ENCODE measurements around the gene KRT86.
"Not testable (repeated sequence)": the region's sequence is repeated elsewhere in the genome, so short reads cannot be mapped to it uniquely, and the experiment has no call there.

KRT86 gene

DNA sequence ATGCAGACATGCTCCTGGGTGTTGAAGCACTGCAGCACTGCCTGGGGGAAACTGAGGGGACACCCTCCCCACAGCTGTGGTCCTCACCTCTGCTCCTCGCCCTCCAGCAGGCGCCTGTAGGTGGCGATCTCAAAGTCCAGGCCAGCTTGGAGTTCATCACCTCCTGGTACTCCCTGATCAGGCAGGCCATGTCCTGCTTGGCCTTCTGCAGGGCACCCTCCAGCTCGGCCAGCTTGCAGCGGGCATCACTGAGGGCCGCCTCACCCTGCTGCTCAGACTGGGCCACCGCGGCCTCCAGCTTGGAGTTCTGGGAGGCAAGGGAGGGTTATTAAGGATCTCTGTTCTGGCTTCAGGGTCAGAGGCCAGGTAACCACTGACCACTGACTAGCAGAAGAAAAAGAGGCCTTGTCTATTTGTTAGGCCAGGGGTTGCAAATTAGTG, 22.2 kb upstream of the KRT86 start:
- not testable (repeated sequence) for ATAC-seq

DNA sequence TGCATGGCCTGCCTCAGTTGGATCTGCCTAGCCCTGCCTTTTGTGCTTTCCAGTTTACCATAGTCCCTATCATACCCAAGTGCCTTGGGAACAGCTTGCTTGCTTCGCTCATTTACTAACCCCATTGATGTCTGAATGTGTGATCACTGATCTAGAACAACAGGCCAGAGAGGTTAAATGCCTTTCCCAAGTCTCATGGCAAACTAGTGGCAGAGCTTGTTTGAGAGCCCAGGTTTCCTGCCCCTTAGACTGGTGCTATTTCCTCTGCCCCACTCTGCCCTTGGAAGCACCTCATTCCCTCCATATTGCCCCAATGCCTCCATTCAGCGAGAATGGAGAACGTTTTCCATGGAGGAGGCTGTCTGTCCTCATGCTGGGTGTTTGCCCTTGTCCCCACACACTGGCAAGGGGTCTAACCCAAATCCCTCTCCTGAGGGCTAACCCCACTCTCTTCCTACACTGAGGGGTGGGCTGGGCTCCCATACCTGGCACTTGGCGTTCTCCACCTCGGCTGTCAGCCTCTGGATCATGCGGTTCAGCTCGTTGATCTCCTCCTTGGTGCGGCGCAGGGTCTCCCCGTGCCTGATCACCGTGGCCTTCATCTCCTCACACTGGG, 21.6 kb upstream of the KRT86 start:
- ATAC-seq = no peak

DNA sequence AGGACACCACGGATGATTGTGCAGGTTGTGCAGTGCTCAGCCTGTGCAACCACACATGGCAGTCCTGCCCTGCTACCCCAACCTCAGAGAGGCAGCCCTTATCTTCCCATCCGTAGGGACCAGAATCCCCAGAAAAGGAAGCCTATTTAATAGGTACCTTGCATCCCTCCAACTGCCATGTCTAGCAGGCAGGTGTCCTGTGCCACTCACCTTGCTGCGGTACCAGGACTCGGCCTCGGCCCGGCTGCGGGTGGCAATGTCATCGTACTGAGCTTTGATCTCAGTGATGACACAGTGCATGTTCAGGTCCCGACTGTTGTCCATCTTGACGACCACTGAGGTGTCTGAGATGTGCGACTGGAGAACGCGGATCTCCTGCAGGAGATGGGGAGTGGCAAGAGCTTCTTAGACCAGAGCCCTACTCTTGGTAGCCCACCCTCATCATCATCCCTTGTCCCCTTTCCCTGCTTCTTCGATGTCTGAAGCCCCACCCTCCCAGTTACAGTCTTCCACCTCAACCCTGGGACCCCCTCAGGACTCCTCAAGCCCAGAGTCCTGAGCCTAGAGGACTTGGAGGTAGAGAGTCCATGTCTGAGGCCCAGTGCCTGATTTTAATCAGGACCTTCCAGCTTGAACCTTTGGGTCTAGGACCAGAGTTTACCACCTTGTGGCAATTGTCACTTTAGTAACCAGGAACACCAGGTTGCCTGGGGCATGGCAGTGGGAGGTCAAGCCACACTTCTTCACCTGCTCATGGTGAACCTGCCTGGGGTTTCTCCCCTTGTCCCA, 20.9 kb upstream of the KRT86 start:
- ATAC-seq = no peak

DNA sequence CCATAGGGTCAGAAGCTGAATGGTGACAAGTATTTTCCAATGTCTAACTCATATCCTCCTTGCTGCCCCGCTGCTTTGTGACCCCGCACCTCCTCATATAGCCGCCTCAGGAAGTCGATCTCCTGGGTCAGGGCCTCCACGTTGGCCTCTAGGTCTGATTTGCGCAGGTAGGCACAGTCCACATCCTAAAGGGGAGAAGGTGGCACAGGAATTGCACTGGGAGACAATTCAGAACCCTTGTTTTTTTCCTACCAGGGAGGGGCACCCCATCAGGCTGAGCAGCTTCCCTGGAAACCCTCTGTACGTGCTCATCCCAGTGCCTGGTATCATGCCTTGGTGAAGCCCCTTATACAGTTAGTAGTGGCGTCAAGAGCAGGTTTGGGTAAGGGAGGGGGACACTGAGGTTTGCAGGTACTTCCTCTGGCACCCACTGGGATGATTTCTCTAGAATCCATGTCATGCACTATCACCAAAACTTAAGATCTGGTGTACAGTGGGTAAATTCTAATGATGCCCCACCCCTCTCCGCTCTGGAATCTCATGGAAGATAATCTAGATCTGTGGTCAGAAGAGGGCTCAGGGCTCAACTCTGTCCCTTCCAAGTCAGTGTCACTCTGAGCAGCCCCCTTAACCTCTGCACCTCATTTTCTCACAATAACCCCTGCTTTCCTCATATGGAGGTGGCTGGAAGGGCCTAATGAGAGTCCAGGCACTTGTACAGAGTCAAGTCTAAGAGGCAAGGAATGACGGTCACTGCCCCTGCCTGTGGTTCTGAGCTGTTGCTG, 20.1 kb upstream of the KRT86 start:
- ATAC-seq = no peak

DNA sequence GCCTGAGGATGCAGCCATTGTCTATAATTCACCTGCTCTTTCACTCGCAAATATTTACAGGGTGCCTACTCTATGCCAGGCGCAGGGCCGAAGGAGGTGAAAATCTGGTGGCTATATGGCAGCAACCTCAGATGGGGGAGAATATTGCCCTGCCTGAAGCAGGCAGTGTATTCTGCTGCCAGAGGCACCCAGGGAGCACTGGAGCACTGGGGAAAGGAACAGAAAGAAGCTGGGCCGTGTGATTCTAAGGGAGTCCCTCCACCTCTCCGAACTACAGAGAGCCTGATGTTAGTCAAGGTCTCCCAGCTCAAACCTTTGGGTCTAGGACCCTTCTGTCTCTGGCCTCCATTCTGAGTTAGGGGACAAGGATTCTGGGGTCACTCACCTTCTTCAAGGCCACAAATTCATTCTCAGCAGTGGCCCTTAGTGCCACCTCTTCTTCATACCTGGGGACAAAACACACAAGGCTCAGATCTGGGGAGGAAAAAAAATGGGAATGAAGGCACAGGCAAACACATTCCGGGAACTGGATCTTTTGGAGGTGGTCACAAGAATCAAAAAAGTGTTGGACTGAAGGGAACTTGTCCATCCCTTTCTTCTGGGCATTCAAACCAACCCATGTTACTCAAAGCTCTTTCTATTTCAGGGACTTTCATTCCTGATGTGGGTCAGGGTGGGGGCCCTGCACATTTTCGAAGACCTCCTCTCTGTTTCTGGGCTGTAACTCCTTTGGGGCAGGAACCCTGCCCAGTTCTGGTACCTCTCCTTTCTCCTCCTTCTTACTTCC, 19.3 kb upstream of the KRT86 start:
- ATAC-seq = no peak

DNA sequence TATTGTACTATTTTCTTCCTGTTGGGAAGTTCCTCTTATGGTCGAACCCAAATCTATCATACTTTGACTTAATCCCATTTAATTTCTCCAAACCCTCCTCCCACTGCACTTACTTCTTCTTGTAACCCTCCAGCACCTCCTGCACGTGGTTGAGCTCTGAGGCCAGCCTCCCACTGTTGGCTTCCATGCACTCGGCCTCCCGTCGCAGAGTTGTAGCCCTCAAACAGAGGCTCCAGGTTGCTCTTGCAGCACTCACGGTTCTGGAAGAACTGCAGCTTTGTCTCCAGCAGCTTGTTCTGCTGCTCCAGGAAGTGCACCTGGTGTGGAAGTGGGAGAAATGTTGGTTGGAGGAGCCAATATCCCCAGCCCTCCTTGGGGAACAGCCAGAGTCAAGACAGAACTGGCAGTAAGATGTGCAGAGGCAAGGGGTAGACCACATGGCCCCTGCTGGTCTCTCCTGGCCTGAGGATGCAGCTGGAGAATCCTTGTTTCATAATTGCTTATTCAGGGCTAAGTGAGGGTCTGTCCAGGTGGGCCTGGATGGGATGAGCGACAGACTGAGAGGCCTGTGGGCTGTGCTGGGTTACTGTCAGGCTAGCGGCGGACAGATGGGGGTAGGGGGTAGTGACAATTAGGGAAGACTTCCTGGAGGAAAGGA, 18.4 kb upstream of the KRT86 start:
- no peak for ATAC-seq

DNA sequence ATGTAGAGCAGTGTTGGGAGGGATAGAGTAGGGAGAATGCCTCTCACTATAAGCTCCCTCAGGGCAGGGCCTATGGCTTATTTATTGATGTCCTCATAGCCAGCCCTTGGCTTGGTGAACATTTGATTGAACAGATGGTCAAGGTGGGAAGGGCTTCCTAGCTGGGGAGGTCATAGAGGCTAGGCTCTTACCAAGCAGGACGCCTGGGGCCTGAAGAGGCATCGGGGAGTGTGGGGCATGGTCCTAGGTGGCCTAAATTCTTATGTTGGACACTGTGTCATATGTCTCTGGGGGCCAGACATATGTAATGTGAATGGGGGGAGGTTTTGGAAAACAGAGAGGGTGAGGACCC, 17.9 kb upstream of the KRT86 start:
- no peak for ATAC-seq

DNA sequence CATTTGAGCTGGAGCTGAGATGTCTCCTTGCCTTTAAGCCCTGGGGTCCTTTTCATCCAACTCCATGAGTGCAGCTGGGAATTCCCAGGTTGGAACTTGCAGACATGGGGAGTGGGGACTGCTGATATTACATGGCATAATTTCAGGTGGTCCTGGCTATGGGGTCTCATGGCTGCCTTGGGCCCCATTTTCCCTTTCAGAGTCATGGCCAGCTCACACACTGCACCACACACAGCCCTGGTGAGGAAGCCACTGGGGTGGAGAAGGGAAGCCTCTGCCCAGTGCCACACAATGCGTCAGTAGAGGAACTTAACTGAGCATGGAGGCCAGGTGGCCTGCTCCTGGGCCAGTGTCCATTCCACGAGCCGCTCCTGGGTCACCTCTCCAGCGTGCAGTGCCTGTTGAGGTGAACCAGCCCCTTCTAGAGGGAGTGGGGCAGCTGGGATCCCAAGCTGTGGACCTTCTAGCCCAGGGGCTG, 17.3 kb upstream of the KRT86 start:
- ATAC-seq = no peak

DNA sequence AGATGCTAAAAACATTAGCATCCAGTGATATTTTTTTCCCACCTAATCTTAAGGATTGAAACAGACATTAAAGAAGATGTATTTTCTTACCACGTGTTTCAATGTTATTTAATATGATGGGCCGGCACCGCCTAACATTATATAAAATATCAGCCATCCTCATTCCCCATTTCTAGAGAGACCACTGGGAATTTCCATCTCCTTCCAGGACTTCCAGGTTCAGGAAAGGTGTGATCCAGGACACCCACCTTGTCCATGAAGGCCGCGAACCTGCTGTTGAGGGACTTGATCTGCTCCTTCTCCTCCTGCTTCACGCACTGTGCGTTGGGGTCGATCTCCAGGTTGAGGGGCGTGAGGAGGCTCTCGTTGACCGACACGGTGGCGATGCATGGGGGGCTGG, 16.5 kb upstream of the KRT86 start:
- ATAC-seq = not testable (repeated sequence)

DNA sequence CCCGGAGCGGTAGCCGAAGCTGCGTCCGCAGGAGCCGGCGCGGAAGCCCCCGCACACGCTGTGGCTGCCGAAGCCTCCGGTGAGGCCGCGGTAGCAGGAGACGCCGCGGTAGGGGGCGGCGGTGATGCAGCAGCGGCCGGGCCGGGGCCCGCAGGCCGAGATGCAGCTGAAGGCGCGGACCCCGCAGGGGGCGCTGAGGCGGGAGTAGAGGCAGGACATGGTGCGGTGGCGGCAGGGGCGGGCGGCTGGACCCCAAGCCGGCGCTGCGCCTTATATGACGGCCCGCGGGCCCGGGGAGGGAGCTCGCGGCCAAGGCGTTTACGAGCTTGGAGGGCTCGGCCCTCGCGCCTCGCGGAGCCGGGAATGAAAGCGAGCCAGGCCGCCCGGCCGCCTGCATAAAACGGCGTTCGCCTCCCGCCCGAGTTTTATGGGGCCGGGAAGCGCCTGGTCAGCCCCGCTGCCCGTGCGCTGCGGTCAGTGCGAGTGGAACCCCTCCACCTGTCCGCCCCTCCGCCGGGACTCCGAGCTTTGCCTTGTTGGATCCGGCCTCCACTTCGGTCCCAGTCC, 16.0 kb upstream of the KRT86 start:
- no peak for ATAC-seq

DNA sequence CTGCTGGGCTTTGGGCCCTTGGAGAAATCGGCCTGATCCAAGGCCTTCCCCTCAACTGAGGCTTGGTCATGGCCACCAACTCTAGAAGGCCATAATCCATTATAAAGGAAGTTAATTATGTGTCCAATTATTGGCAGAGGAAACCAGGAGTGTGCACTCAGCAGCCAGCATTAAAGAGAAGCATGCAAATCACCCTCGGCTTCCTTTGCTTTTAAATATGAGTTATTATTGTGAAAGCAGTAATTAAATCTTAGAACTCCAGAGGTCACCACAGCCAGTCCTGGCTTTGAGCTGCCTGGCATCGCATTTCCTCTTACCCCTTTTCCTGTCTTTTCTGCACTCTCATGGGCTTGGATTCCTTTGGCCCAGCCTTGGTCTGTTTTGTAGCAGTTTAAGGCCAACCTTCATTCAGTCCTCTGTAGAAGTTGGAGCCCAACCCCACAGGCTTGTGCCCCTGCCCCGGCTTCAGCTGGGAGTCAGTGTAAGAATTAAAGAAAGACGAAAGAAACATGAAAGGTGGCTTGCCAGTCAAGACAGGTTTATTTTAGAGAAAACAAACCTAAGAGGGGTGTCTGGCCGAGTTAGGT, 14.7 kb upstream of the KRT86 start:
- ATAC-seq = no peak

DNA sequence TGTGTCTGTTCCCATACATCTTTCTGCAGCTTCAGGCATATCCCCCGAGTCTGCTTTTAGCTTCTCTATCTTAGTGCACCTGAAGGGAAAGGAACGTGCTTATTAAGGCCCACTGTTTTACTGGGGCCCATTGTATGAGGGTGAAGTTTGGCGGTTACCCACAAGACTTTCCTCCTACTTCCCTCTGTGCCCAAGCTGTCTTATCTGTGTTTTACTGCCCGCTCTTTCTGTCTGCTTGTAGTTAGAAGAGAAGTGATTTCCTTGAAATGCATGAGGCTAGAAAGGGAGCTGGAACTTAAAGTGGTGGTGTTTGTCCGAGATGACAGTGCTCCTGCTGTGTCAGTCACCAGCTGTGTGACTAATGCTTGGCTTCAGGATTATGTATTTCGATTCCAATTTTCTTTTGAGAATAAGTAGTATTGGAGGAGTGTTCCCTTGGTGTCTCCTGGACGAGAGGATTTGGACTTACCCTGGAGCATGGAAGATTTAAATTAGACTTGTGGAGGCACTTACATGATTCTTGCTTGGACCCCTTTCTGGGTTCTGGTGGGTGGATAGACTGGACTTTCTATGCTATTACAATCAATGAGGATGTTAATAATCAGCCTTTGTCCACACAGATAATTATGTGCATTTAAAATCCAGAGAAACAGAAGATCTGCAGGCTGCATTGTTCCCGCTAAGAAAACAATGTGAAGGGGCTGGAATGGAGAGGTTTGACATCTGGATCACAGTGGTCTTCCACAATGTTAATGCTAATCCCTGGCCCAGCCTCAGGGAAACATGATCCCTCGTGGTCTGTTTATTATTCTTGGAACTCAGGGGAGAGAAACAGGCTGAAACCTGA, 13.9 kb upstream of the KRT86 start:
- ATAC-seq = no peak

DNA sequence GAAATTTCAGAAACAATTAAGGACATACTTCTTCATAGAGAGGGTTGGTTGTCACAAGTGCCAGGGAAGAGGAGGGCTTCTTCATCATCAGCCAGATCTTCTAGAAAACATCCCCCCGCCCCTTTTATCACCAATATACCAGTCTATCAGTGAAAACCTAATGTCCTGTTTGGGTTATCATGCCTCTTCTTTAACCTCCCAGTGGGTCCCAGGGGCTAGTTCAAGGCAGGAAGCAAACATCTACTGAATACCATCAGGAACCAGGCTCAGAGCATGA, 13.3 kb upstream of the KRT86 start:
- ATAC-seq = no peak

DNA sequence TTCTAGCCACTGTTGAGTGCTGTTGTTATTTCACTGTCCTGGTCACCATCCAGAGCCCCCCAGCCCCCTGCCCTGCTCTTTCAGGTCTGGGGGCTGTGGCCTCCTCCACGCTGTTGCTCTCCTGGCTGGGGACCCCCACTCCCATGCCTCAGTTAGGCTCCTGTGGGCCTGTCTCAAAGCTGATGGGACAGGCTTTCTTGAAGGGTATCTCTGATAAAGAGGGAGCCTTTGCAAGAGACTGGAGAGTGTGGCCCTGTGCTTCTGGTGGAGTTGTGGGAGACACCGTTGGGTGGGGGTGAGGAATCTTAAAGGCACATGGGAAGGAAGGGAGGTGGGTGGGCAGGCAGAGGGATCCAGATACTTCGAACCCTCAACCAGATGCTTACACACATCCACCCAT, 12.2 kb upstream of the KRT86 start:
- no peak for ATAC-seq

DNA sequence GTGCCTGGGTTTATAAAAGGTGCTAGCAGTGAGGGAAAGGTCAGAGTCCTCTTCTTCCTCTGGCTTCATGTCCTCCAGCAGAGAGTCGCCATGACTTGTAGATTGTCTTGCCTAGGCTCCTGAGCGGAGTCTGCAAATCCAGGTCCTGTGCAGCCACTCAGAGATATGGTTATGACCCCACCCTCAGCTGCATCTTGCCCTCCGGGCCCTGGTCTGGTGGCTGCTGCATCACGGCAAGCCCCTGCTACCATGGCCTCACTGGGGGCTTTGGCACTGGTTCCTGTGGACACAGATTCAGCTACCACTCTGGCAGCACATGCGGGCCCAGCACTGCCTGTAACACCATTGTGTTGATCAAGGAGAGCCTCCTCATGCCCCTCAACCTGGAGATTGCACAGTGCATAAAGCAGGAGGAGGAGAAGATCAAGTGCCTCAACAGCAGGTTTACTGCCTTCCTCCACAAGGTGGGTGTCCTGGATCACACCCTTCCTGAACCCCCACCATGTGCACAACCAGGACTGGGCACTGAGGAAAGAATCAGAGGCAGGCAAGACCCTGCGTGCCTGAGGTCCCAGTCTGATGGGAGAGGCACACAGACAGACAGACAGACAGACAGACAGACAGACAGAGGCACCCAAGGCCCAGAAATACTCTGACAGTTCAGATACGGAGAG, 10.5 kb upstream of the KRT86 start:
- ATAC-seq = no peak

DNA sequence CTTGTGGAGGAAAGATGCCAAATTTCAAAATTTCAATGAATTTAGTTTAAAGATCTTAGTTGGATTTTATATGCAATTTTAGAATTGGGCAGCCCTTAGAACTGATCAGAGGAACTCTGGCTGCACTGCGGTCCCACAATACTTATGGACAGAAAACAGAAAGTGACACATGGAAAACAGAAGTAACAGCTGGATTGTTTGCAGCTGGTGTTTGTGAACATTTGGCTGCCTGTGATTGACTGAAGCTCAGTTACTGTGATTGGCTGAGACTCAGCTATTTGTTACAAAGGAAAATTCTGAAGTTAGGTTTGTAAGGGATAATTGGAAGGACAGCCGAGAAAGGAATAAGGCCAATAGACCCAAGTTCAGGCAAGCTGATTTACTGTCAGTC, 10.0 kb upstream of the KRT86 start:
- ATAC-seq = no peak

DNA sequence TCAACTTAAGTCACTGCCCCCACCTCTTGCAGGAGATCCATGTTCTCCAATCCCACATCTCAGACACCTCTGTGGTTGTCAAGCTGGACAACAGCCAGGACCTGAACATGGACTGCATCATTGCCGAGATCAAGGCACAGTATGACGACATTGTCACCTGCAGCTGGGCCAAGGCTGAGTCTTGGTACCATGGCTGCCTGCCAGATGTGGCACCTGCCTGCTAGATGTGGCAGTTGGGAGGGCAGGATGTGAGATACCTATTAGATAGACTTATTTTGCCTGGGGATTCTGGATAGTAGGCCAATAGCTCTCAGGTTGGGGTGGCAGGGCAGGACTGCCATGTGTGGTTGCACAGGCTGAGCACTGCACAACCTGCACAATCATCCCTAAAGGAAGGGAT, 7.9 kb upstream of the KRT86 start:
- no peak for ATAC-seq

DNA sequence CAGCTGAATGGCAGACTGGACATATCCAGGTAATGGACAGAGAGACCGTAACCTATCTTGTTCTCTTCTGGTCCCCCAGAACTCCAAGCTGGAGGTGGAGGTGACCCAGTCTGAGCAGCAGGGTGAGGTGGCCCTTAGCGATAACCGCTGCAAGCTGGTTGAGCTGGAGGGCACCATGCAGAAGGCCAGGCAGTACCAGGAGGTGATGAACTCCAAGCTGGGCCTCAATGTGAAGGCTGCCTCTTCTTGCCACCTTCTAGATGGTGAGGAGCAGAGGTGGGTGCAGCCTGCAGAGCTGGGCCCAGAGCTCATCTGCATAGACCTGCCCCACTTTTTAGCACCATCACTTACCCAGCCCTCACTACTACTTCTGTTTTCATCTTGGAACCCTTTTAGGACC, 7.2 kb upstream of the KRT86 start:
- no peak for ATAC-seq

DNA sequence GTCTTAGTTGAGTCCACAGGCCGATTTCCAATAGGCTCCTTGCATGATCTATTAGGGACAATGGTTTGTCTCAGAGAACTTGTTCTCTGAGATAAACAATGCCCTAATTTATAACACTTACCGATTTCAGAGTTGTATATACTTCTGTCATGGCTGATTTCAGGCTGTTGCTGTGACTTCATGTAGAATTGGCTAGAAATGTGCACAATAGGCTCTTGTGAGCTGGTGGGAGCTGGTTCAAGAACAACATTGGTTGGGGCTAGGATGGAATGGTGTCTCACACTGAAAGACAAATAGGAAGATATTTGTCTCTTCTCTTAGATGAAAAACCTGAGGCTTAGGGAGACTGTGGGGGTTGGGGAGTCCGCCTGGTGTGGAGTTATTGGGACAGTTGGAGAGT, 6.7 kb upstream of the KRT86 start:
- no peak for ATAC-seq

DNA sequence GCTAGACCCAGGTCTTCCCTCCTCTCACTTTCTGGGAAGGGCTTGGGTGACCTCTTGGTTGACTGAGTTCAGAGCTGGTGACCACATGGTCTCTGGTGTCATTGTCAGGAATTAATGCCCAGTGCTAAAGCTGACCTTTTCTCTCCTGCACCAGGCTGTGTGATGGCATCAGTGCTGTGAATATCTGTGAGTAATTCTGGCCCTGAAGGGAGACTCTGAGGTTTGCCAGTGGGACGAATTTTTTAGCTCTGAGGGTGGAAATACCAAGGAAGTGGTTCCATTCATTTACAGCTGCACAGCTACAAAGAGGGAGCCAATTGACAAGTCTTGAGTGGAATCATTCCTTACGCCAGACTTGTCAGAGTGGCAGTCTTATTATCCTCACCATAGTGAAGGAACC, 6.2 kb upstream of the KRT86 start:
- ATAC-seq = no peak
